Endothelial cell of umbilical vein (primary cell): ENCODE results near the gene GNL2.

ENCODE experiments used
- EZH2 ChIP-seq: IDR thresholded peaks from 2 replicates; pipeline ENCODE4 v1.6.1; 2012; ENCODE audit warnings: borderline replicate concordance, low read depth, mild to moderate bottlenecking, moderate library complexity, low read length, inconsistent platforms; ENCODE audit not compliant: severe bottlenecking
- FOS ChIP-seq: IDR thresholded peaks from 2 replicates; pipeline ENCODE4 v1.6.1; 2011; ENCODE audit warnings: mild to moderate bottlenecking, low read length, moderate library complexity, borderline replicate concordance; ENCODE audit not compliant: insufficient read depth
- GATA2 ChIP-seq: IDR thresholded peaks from 2 replicates; pipeline ENCODE4 v1.7.0; 2011; ENCODE audit warnings: low read depth, mild to moderate bottlenecking, moderate library complexity, mixed read lengths, low read length; ENCODE audit not compliant: insufficient read length, insufficient read depth
- JUN ChIP-seq: IDR thresholded peaks from 2 replicates; pipeline ENCODE4 v1.6.1; 2011; ENCODE audit warnings: borderline replicate concordance, low read depth; ENCODE audit not compliant: insufficient read length, insufficient read depth
- MYC ChIP-seq: IDR thresholded peaks from one replicate; pipeline ENCODE4 v1.6.1; 2011; ENCODE audit warnings: mild to moderate bottlenecking, low read depth, low read length
- POLR2A ChIP-seq: IDR thresholded peaks from 2 replicates; pipeline ENCODE4 v1.6.1; 2012; ENCODE audit warnings: low read depth, mild to moderate bottlenecking, control low read depth, low read length
- POLR2AphosphoS5 ChIP-seq: IDR thresholded peaks from 2 replicates; pipeline ENCODE4 v1.6.1; 2012; ENCODE audit warnings: low read depth, mild to moderate bottlenecking, control low read depth, low read length, moderate library complexity; ENCODE audit not compliant: insufficient read depth
- TF ChIP-seq, protein P1 (sequence below), 2 donors: IDR thresholded peaks; 1 replicate in 1 of 2; 2 replicates in 1 of 2; pipeline ENCODE4 v1.5.1; 2011; ENCODE audit warnings: low read length in 2 of 2, mild to moderate bottlenecking in 2 of 2, moderate library complexity in 2 of 2, control low read depth in 1 of 2, inconsistent platforms in 1 of 2, low read depth in 1 of 2; ENCODE audit not compliant: insufficient read depth in 1 of 2; ENCODE audit errors: extremely low read depth in 1 of 2
- TF ChIP-seq, protein P2 (sequence below): IDR thresholded peaks from 2 replicates; pipeline ENCODE4 v1.6.1; 2011; ENCODE audit not compliant: insufficient read depth, insufficient read length

DNA sequence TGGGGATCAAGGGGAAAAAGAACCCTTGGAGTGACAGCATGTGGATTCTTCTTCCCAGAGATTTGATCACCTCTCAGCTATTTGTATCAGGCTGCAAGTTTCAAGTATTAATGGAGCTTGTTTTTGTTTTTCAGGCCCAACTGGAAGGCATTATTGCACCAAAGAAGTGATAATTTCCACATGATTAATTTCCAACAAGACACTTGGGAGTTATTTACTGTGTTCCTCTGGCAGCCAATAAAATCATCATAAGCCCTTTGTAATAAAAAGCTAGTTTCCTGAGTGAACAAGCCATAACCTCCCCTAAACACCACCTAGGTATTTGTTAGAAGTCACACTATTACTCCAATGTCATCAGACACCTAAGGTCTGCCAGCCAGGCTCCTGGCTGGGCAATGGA, 30.8 kb downstream of the GNL2 start:
- no peak for TF ChIP-seq POLR2AphosphoS5
- TF ChIP-seq, protein P1, sequence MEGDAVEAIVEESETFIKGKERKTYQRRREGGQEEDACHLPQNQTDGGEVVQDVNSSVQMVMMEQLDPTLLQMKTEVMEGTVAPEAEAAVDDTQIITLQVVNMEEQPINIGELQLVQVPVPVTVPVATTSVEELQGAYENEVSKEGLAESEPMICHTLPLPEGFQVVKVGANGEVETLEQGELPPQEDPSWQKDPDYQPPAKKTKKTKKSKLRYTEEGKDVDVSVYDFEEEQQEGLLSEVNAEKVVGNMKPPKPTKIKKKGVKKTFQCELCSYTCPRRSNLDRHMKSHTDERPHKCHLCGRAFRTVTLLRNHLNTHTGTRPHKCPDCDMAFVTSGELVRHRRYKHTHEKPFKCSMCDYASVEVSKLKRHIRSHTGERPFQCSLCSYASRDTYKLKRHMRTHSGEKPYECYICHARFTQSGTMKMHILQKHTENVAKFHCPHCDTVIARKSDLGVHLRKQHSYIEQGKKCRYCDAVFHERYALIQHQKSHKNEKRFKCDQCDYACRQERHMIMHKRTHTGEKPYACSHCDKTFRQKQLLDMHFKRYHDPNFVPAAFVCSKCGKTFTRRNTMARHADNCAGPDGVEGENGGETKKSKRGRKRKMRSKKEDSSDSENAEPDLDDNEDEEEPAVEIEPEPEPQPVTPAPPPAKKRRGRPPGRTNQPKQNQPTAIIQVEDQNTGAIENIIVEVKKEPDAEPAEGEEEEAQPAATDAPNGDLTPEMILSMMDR (IDR thresholded peaks at IDR 0.05; ENCODE audit: extremely low read depth in 1 of 2, insufficient read depth in 1 of 2, low read depth in 1 of 2, low read length in 2 of 2), result no peak
- TF ChIP-seq EZH2, result no peak
- no peak for TF ChIP-seq POLR2A
- no peak for TF ChIP-seq JUN
- TF ChIP-seq, protein P2, sequence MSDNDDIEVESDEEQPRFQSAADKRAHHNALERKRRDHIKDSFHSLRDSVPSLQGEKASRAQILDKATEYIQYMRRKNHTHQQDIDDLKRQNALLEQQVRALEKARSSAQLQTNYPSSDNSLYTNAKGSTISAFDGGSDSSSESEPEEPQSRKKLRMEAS, result no peak
- no peak for TF ChIP-seq MYC
- no peak for TF ChIP-seq FOS
- TF ChIP-seq GATA2, result no peak
